NCI-H226 (cell line): ENCODE data around the gene PM20D2.

Experiments used
- DNase-seq: peaks from one replicate; pipeline ENCODE4 v3.0.0-alpha.2; 2015

Gene PM20D2

GRCh38 chr6:89146718-89147700 lies 1.2 kb downstream of the PM20D2 start:
- peak; percentile 25 for DNase-seq

DNA sequence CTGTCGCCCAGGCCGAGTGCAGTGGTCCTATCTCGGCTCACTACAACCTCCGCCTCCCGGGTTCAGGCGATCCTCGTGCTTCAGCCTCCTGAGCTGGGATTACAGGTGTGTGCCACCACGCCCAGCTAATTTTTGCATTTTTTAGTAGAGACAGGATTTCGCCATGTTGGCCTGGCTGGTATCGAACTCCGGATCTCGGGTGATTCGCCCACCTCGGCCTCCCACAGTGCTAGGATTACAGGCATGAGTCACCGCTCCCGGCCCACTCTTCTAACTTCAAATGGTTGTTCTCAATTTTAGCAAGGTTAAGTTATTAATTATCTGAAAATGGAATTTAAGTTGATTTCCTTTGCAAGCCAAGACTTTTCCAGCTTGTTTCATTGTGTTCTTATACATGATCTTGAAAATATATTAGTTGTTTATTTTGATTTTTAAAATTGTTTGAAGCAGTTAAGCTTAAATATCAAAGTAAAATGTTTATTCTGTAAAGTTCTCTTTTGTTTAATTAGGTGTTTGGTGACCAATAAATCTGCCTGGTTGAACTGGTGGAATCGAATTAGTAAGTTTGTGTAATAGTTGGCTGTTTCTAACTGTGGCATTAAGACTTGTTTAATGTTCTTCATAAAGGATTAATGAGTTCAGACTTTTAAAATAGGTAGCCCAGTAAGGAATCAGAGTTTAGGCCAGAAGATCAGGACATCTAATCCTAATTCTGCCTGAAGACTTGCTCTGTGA lies 2.3 kb downstream of the PM20D2 start:
- DNase-seq: peak; percentile 8

GRCh38 chr6:89154131-89154530 lies 8.3 kb downstream of the PM20D2 start:
- DNase-seq: no peak

GRCh38 chr6:89160331-89161092 lies 14.7 kb downstream of the PM20D2 start:
- DNase-seq: no peak

DNA sequence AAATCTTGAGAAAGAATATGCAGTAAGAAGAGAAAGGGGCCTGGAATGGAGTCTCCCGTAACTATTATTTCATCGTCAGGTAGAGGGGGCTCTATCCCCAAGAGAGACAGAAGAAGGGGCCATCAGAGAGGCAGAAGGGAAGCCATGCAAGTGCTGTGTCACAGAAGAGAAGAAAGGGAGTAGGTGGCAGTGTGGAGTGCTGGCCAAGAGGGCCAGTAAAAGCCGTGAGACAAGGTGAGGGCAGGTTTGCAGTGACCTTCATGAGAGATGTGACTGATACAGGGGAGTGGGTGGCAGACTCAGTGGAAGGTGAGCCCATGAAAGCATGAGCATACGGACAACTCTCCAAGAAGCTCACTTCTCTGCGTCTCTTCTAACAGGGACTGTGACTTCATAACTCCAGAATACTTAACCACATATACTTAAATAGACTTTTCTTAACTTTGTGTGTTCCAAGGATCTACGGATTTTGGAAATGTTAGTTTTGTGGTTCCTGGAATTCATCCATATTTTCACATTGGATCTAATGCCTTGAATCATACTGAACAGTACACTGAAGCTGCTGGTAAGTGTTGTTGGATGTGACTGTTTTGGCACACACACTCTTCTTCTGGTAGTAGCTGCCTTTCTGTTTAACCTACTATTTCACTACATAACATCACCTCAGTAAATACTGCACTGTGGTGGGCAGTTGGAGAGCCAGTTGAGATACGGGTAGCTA lies 15.6 kb downstream of the PM20D2 start:
- no peak for DNase-seq

DNA sequence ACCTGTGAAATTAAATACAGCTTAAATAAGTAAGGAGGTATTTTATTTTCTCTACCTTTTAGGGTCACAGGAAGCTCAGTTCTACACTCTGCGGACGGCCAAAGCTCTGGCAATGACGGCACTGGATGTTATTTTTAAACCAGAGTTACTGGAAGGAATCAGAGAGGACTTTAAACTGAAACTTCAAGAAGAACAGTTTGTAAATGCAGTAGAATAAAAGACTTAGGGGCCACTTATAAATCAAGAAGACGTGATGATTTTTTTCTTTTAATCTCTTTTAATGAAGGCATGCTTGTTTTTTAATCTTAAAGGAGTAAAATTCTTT lies 16.2 kb downstream of the PM20D2 start:
- no peak for DNase-seq

DNA sequence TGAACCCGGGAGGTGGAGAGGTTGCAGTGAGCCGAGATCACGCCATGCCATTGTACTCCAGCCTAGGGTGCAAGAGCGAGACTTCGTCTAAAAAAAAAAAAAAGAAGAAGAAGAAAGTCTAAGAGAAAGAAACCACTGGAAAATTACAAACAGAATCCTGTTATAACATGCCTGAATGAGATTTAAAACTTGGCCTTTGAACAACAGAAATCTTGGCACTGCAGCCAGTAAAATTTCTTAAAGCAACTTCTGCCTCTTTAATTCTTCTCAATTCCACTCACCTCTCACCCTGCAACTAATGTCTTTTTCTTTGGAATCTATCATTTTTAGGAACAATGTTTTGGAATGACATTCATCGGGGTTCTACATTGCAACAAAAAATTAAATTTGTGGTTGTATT lies 26.3 kb downstream of the PM20D2 start:
- DNase-seq: no peak

GRCh38 chr6:89173634-89174033 lies 27.8 kb downstream of the PM20D2 start:
- no peak for DNase-seq

DNA sequence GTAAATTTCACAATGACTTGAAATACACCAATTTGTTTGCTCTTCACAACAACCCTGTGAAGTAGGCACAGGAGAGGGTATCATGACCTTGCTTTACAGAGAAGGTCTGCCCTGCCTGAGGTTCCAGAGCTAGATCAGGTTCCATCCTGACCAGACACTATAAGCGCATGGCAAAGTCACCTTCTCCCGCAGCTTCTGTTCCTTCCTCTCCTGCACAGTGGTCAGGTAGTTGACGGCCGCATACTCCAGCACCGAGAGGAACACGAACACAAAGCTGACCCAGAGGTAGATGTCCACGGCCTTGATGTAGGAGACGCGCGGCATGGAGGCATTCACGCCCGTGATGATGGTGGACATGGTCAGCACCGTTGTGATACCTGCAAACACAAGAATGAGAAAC lies 34.3 kb downstream of the PM20D2 start:
- DNase-seq: no peak

DNA sequence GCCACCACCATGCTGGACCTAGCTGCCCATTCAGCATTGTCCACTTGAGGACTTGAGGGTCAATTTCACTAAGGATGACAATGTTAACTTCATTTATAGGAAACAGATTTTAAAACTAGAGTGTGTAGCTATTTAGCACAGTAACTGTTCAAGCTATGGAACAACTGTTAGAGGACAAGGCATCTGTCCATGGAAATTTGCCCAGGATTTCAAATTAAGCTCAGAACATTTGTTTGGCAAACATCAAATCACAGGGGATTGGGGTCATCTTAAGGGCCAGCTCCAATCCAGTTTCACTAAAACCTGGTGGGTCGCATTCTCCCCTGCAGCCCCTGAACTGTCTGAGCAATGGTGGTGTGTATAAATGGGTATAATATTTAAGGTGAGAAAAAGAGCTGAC lies 35.1 kb downstream of the PM20D2 start:
- no peak for DNase-seq

GRCh38 chr6:89183294-89183693 lies 37.4 kb downstream of the PM20D2 start:
- DNase-seq: no peak

GRCh38 chr6:89184344-89184743 lies 38.5 kb downstream of the PM20D2 start:
- DNase-seq: no peak

GRCh38 chr6:89186762-89187161 lies 40.9 kb downstream of the PM20D2 start:
- DNase-seq: no peak

DNA sequence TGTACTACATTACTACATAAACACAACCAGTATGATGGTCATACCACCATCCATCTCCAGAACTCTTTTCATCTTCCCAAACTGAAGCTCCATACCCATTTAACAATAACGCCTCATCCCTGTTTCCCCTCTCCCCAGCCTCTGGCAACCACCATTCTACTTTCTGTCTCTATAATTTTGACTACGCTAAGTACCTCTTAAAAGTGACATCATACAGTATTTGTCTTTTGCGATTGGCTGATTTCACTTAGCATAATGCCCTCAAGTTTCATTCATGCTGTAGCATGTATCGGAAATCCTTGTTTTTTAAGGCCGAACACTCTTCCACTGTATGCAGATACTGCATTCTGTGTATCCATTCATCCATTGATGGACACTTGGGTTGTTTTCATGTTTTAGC lies 41.6 kb downstream of the PM20D2 start:
- no peak for DNase-seq

- DNase-seq: no peak
Measured at GRCh38 chr6:89190741-89191140, 44.9 kb downstream of the PM20D2 start.

DNA sequence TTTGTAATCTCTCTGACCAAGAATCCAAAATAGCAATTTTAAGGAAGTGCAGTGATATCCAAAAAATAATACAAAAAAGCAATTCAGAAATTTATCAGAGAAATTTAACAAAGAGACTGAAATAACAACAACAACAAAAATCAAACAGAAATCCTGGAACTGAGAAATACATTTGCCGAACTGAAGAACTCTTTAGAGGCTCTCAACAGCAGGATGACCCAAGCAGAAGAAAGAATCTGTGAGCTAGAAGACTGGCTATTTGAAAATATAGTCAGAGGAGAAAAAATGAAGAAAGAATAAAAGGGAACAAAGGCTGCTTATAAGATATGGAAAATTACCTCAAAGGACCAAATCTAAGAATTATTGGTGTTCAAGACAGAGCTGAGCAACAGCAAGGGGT lies 48.7 kb downstream of the PM20D2 start:
- no peak for DNase-seq

- no peak for DNase-seq
Measured at GRCh38 chr6:89197141-89197540, 51.3 kb downstream of the PM20D2 start.

GRCh38 chr6:89198235-89198634 lies 52.4 kb downstream of the PM20D2 start:
- no peak for DNase-seq

GRCh38 chr6:89199579-89199978 lies 53.7 kb downstream of the PM20D2 start:
- no peak for DNase-seq

- no peak for DNase-seq
Measured at GRCh38 chr6:89200706-89201215, 54.9 kb downstream of the PM20D2 start.

- DNase-seq: no peak
Measured at GRCh38 chr6:89204096-89204495, 58.2 kb downstream of the PM20D2 start.

DNA sequence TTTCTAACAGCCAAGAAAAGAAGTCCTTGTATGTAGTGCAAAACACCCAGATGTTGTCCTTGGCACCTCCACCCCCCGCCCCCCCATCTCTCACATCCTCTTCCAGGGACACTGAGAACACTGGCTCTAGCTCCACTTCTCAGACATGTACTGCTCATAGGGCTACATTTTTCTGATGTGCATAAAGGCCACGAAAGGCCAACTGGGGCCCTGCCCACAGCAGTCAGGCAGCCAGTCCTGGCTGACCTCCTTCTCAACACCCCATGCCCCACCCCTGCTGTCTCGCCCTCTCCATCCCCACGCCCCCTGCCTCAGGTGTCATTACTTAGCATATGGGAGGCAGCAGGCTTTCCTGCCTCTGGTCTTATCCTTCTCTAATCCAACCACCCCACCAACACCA lies 60.0 kb downstream of the PM20D2 start:
- DNase-seq: no peak

DNA sequence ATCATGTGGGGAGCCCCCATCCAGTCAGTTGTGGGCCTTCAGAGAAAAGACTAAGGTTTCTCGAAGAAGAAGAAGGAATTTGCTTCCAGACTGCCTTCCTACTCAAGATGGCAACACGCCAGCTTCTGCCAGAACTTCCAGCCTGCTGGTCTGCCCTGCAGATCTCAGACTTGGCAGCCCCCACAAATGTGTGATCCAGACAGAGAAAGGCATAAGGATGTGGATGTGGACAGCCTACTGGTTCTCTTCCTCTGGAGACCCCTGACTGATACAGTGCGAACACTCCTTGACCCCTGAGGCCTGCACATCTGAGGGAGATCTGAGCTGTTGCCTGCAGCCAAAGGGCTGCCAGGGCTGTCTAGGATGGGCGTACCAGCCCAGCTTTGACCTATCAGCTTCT lies 62.7 kb downstream of the PM20D2 start:
- no peak for DNase-seq
